HCT116 (cell line): ENCODE measurements around the gene HSF2BP. TPM values are rescaled to one million over a fixed set of nuclear protein-coding genes. Genes with fewer than 3 reads are reported as not detected.

Experiments
- ATAC-seq: fragments of 200-7000 bp; cut with Tn5 transposase; 2 replicates; pipeline ENCODE4 v1.9.1; 2020; ENCODE audit warnings: mild to moderate bottlenecking, moderate library complexity
- BruUV-seq: library from RNA; stranded (reverse); fragments of 400-500 nt; replicated peaks from 2 replicates; lab custom pipeline; 2021; lab: Mats Ljungman, UMichigan
- CTCF ChIA-PET: fragments of 300-600 bp; sonication (Branson Sonifier 250); formaldehyde crosslinking; loops from one replicate; lab custom pipeline; 2021; ENCODE audit warnings: antibody characterized with exemption; lab: Charles Lee
- POLR2A ChIA-PET: fragments of 300-600, 350-600 bp; sonication (Branson Sonifier 250); formaldehyde crosslinking; loops from one replicate; lab custom pipeline; 2021; ENCODE audit warnings: antibody characterized with exemption; lab: Charles Lee
- RAD21 ChIA-PET, 2 experiments: fragments of 300-600 bp; sonication (Branson Sonifier 250); formaldehyde crosslinking; loops; one replicate each; lab custom pipeline; 2023; ENCODE audit warnings: low total read pairs in 2 of 2; ENCODE audit not compliant: uncharacterized antibody in 2 of 2, unreplicated experiment in 2 of 2, low non-redundant PET in 1 of 2; lab: Charles Lee
- DNase-seq: peaks from one replicate; pipeline ENCODE4 v3.0.0-alpha.2; 2010; ENCODE audit warnings: low read depth, low spot score
- H2AFZ ChIP-seq: fragments of 200-600 bp; shearing (Covaris generic), sonication (generic); 2 replicates; pipeline ENCODE4 v1.6.1; 2017; ENCODE audit warnings: low read depth, mixed run types, mixed read lengths, antibody characterized with exemption, low read length; ENCODE audit not compliant: poor library complexity, severe bottlenecking
- H3K27ac ChIP-seq: 2 replicates; pipeline ENCODE4 v1.5.1; 2012; ENCODE audit warnings: low read depth, low read length
- H3K27me3 ChIP-seq: fragments of 200-600 bp; sonication (generic); 2 replicates; pipeline ENCODE4 v1.6.1; 2016; ENCODE audit warnings: mixed run types, low read length, mixed read lengths; ENCODE audit not compliant: insufficient read depth
- H3K36me3 ChIP-seq, 2 experiments: fragments of 200-500 bp in 1 of 2; fragments of 200-600 bp in 1 of 2; sonication (Bioruptor generic) in 1 of 2; sonication (generic) in 1 of 2; 2 replicates each; pipeline versions ENCODE4 v1.5.1 to v1.6.1; 2014 to 2016; ENCODE audit warnings: low read length in 2 of 2, inconsistent platforms in 1 of 2, mixed read lengths in 1 of 2, mixed run types in 1 of 2; ENCODE audit not compliant: insufficient read depth in 2 of 2, control insufficient read depth in 1 of 2
- H3K4me1 ChIP-seq, 2 experiments: fragments of 200-600 bp in 1 of 2; sonication (generic) in 1 of 2; 2 replicates each; pipeline versions ENCODE4 v1.5.1 to v1.6.1; 2012 to 2017; ENCODE audit warnings: low read length in 2 of 2, inconsistent platforms in 1 of 2, mild to moderate bottlenecking in 1 of 2, mixed read lengths in 1 of 2, mixed run types in 1 of 2, moderate library complexity in 1 of 2; ENCODE audit not compliant: insufficient read depth in 2 of 2, control insufficient read depth in 1 of 2
- H3K4me2 ChIP-seq: fragments of 200-600 bp; sonication (generic); 2 replicates; pipeline ENCODE4 v1.6.1; 2017; ENCODE audit warnings: mixed run types, low read length, mixed read lengths
- H3K4me3 ChIP-seq, 2 experiments: fragments of 200-600 bp in 1 of 2; sonication (generic) in 1 of 2; replicated peaks in 1 of 2; 2 replicates each; pipeline ENCODE4 v1.5.1; 2011 to 2016; ENCODE audit warnings: low read length in 2 of 2, control low read depth in 1 of 2, low read depth in 1 of 2, mild to moderate bottlenecking in 1 of 2, mixed read lengths in 1 of 2, mixed run types in 1 of 2
- H3K79me2 ChIP-seq: fragments of 200-600 bp; sonication (generic); 2 replicates; pipeline ENCODE4 v1.6.1; 2017; ENCODE audit warnings: mild to moderate bottlenecking, mixed run types, low read length, moderate library complexity, mixed read lengths; ENCODE audit not compliant: insufficient read depth
- H3K9ac ChIP-seq: fragments of 200-600 bp; sonication (generic); 2 replicates; pipeline ENCODE4 v1.6.1; 2016; ENCODE audit warnings: low read length, mixed read lengths
- H3K9me2 ChIP-seq: fragments of 200-600 bp; sonication (generic), shearing (Covaris generic); 2 replicates; pipeline ENCODE4 v1.6.1; 2017; ENCODE audit warnings: mixed run types, mild to moderate bottlenecking, moderate library complexity; ENCODE audit not compliant: insufficient read depth
- H3K9me3 ChIP-seq, 2 experiments: fragments of 200-500 bp in 1 of 2; fragments of 200-600 bp in 1 of 2; sonication (Bioruptor generic) in 1 of 2; sonication (generic) in 1 of 2; 2 replicates each; pipeline ENCODE4 v1.6.1; 2014 to 2017; ENCODE audit warnings: low read length in 2 of 2, mixed read lengths in 2 of 2, inconsistent platforms in 1 of 2, low read depth in 1 of 2, mild to moderate bottlenecking in 1 of 2, mixed run types in 1 of 2, moderate library complexity in 1 of 2; ENCODE audit not compliant: control insufficient read depth in 1 of 2, insufficient read depth in 1 of 2
- H4K20me1 ChIP-seq: fragments of 200-600 bp; sonication (generic), shearing (Covaris generic); 2 replicates; pipeline ENCODE4 v1.6.1; 2017; ENCODE audit warnings: mixed run types, mild to moderate bottlenecking, moderate library complexity; ENCODE audit not compliant: insufficient read depth
- CEBPB ChIP-seq: IDR thresholded peaks from 2 replicates; pipeline ENCODE4 v1.6.1; 2012; ENCODE audit warnings: low read depth
- CTCF ChIP-seq, 3 experiments: fragments of 200-600 bp in 1 of 3; sonication (generic) in 1 of 3; IDR thresholded peaks in 2 of 3; conservative IDR thresholded peaks in 1 of 3; 2 replicates each; pipeline ENCODE4 v1.5.1; 2012 to 2017; ENCODE audit warnings: low read depth in 2 of 3, low read length in 2 of 3, antibody characterized with exemption in 1 of 3, borderline replicate concordance in 1 of 3, control low read depth in 1 of 3, mild to moderate bottlenecking in 1 of 3, mixed read lengths in 1 of 3, mixed run types in 1 of 3, moderate library complexity in 1 of 3; ENCODE audit not compliant: insufficient read depth in 1 of 3
- EZH2 ChIP-seq: fragments of 200-600 bp; sonication (generic); IDR thresholded peaks from 2 replicates; pipeline ENCODE4 v1.6.1; 2017; ENCODE audit warnings: antibody characterized with exemption, mixed run types
- EZH2phosphoT487 ChIP-seq: fragments of 200-600 bp; IDR thresholded peaks from 2 replicates; pipeline ENCODE4 v1.6.1; 2018; ENCODE audit warnings: antibody characterized with exemption, borderline replicate concordance
- JUND ChIP-seq: IDR thresholded peaks from 2 replicates; pipeline ENCODE4 v1.6.1; 2012
- MAX ChIP-seq: IDR thresholded peaks from 2 replicates; pipeline ENCODE4 v1.6.1; 2012
- POLR2A ChIP-seq: IDR thresholded peaks from 2 replicates; pipeline ENCODE4 v1.7.0; 2011; ENCODE audit warnings: borderline replicate concordance; ENCODE audit not compliant: insufficient read depth, insufficient read length; ENCODE audit errors: extremely low read depth
- SRF ChIP-seq: IDR thresholded peaks from 2 replicates; pipeline ENCODE4 v1.6.1; 2012; ENCODE audit warnings: low read depth
- TCF7L2 ChIP-seq: IDR thresholded peaks from 2 replicates; pipeline ENCODE4 v1.7.0; 2011; ENCODE audit warnings: borderline replicate concordance, inconsistent platforms; ENCODE audit not compliant: insufficient read depth, insufficient read length; ENCODE audit errors: extremely low read depth
- ZBTB33 ChIP-seq: IDR thresholded peaks from 2 replicates; pipeline ENCODE4 v1.6.1; 2011; ENCODE audit warnings: mild to moderate bottlenecking, low read length, moderate library complexity; ENCODE audit not compliant: insufficient replicate concordance; ENCODE audit errors: extremely low read depth
- intact Hi-C: fragments of 100-400 bp; cut with micrococcal nuclease; formaldehyde crosslinking; loops from 2 replicates; pipeline ENCODE4 v1.10.0; 2022
- total RNA-seq: library from RNA; stranded (reverse); gene quantifications from one replicate; pipeline ENCODE4 v1.2.1, GENCODE V29; 2021; ENCODE audit not compliant: unreplicated experiment
- TF ChIP-seq, protein P1 (sequence below): IDR thresholded peaks from 2 replicates; pipeline ENCODE4 v1.6.1; 2012
- TF ChIP-seq, protein P2 (sequence below): IDR thresholded peaks from 2 replicates; pipeline ENCODE4 v1.6.1; 2012; ENCODE audit warnings: low read depth

Gene HSF2BP
- total RNA-seq, 1 experiment from 2014 or later, result 0.59 TPM

DNA sequence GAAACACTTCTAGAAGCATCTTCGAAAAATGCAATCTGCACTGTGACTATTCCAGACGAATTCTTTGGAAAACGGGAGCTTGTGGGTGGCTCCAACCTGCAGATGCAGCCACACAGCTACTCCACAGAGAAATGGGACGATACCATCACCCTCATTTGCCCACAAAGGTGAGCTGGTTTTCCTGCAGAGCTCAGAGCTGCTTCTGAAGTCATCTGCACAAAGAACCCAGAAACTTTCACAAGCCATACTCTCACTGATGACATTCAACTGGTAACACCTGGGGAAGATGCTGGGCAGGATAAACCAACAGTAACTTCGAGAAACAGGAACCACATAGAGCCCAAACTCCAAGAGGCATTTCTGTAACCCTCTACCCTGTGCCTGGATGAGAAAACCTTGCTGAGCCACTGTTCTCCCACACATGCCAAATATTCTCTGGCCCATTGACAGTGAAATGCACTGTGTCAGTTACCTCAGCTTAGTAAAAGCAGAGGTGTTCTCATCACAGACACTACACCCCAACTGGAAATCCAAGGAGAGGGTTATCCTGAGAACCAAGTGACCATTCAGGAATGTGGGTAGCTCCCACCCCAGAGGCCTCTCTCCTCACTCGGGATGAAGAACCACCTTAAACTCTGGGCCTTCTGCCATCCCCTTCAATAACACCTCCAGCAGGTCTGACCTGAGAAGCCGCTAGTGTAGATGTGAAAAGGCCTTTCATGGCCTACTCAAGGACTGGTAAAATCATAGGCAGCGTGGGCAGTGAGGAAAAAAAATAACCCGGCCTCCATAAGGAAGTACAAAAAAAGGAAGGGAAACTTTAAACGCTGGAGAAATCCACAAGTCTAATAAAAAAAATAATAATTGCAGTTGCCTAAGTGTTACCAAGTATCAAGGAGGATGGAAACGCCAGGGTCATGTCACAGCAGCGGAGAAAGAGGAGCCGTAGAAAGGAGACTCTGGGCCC is 56.7 kb downstream of the HSF2BP start:
- Histone ChIP-seq H3K4me1 (peaks cover 3 to 19% of the 10 kb centered on the region in 2 experiments; a peak in 3 of 4 replicates), H3K4me3 (no peak overlapping the region), H3K36me3 (no peaks in the 10 kb centered on the region), H3K79me2 (no peaks in the 10 kb centered on the region), H2AFZ (no peak overlapping the region), H3K4me2 (no peak overlapping the region), H3K9ac (no peak overlapping the region), H3K27ac (no peak overlapping the region), H4K20me1 (no peaks in the 10 kb centered on the region), H3K9me2 (no peaks in the 10 kb centered on the region), H3K27me3 (no peaks in the 10 kb centered on the region), H3K9me3 (no peaks in the 10 kb centered on the region)
- ChIA-PET CTCF (no interaction called here), RAD21 (no interaction called here), POLR2A (interaction anchor here (0.9 kb wide), 1 partner anchor 10 kb away, joined by 5 read pairs; no protein-coding TSS in a partner anchor)
- no TSS peak for BruUV-seq
- intact Hi-C loops, result no loop called here
- no peak for TF ChIP-seq CTCF (IDR thresholded peaks at IDR 0.05 in 2 of 3, conservative IDR thresholded peaks at IDR 0.05 in 1 of 3; ENCODE audit: borderline replicate concordance in 1 of 3, insufficient read depth in 1 of 3, low read depth in 2 of 3, low read length in 2 of 3)
- TF ChIP-seq, protein P1, sequence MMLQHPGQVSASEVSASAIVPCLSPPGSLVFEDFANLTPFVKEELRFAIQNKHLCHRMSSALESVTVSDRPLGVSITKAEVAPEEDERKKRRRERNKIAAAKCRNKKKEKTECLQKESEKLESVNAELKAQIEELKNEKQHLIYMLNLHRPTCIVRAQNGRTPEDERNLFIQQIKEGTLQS, result no peak
- TF ChIP-seq TCF7L2, result no peak
- no peak for TF ChIP-seq SRF
- TF ChIP-seq MAX, result no peak
- TF ChIP-seq ZBTB33, result no peak
- TF ChIP-seq POLR2A, result no peak
- TF ChIP-seq, protein P2, sequence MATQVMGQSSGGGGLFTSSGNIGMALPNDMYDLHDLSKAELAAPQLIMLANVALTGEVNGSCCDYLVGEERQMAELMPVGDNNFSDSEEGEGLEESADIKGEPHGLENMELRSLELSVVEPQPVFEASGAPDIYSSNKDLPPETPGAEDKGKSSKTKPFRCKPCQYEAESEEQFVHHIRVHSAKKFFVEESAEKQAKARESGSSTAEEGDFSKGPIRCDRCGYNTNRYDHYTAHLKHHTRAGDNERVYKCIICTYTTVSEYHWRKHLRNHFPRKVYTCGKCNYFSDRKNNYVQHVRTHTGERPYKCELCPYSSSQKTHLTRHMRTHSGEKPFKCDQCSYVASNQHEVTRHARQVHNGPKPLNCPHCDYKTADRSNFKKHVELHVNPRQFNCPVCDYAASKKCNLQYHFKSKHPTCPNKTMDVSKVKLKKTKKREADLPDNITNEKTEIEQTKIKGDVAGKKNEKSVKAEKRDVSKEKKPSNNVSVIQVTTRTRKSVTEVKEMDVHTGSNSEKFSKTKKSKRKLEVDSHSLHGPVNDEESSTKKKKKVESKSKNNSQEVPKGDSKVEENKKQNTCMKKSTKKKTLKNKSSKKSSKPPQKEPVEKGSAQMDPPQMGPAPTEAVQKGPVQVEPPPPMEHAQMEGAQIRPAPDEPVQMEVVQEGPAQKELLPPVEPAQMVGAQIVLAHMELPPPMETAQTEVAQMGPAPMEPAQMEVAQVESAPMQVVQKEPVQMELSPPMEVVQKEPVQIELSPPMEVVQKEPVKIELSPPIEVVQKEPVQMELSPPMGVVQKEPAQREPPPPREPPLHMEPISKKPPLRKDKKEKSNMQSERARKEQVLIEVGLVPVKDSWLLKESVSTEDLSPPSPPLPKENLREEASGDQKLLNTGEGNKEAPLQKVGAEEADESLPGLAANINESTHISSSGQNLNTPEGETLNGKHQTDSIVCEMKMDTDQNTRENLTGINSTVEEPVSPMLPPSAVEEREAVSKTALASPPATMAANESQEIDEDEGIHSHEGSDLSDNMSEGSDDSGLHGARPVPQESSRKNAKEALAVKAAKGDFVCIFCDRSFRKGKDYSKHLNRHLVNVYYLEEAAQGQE, result no peak
- no peak for TF ChIP-seq EZH2
- no peak for TF ChIP-seq EZH2phosphoT487
- no peak for TF ChIP-seq JUND
- no peak for TF ChIP-seq CEBPB
- no peak for ATAC-seq
- no peak for DNase-seq
